NCI-H524 treated with DMSO at 0.1 percent for 48 hours (cell line): ENCODE results near the gene TGFBRAP1.

Source experiments
- DNase-seq: peaks from one replicate; lab custom pipeline; 2025; lab: John Stamatoyannopoulos, UW

The TGFBRAP1 gene

GRCh38 chr2:105329561-105330495 is at the start of gene TGFBRAP1:
Gene TGFBRAP1, minus strand, starts transcription at chr2:105329735. Its CDS starts 21,434 bp downstream, at chr2:105308301.
- DNase-seq, result no peak

GRCh38 chr2:105378921-105379383 is 49.4 kb upstream of the TGFBRAP1 start:
- no peak for DNase-seq

- DNase-seq, result no peak
Measured at GRCh38 chr2:105378276-105378840, 48.8 kb upstream of the TGFBRAP1 start.

- no peak for DNase-seq
Measured at GRCh38 chr2:105377871-105378270, 48.3 kb upstream of the TGFBRAP1 start.

GRCh38 chr2:105376789-105377240 is 47.3 kb upstream of the TGFBRAP1 start:
- no peak for DNase-seq

GRCh38 chr2:105376010-105376409 is 46.5 kb upstream of the TGFBRAP1 start:
- DNase-seq, result no peak

GRCh38 chr2:105375001-105375561 is 45.5 kb upstream of the TGFBRAP1 start:
- no peak for DNase-seq

- no peak for DNase-seq
Measured at GRCh38 chr2:105373895-105374401, 44.4 kb upstream of the TGFBRAP1 start.

GRCh38 chr2:105373344-105373781 is 43.8 kb upstream of the TGFBRAP1 start:
- no peak for DNase-seq

- no peak for DNase-seq
Measured at GRCh38 chr2:105371810-105372209, 42.3 kb upstream of the TGFBRAP1 start.

GRCh38 chr2:105371156-105371555 is 41.6 kb upstream of the TGFBRAP1 start:
- DNase-seq, result no peak

GRCh38 chr2:105369777-105370690 is 40.5 kb upstream of the TGFBRAP1 start:
- DNase-seq, result peak; percentile 7

GRCh38 chr2:105368759-105369408 is 39.3 kb upstream of the TGFBRAP1 start:
- no peak for DNase-seq

- no peak for DNase-seq
Measured at GRCh38 chr2:105365206-105365605, 35.7 kb upstream of the TGFBRAP1 start.

- no peak for DNase-seq
Measured at GRCh38 chr2:105364436-105365139, 35.1 kb upstream of the TGFBRAP1 start.

GRCh38 chr2:105362862-105363591 is 33.5 kb upstream of the TGFBRAP1 start:
- no peak for DNase-seq

GRCh38 chr2:105361102-105361889 is 31.8 kb upstream of the TGFBRAP1 start:
- no peak for DNase-seq

GRCh38 chr2:105358593-105358992 is 29.1 kb upstream of the TGFBRAP1 start:
- DNase-seq, result no peak

GRCh38 chr2:105357122-105357521 is 27.6 kb upstream of the TGFBRAP1 start:
- no peak for DNase-seq
